ENCODE measurements around the gene TBC1D22A.

Gene TBC1D22A

DNA sequence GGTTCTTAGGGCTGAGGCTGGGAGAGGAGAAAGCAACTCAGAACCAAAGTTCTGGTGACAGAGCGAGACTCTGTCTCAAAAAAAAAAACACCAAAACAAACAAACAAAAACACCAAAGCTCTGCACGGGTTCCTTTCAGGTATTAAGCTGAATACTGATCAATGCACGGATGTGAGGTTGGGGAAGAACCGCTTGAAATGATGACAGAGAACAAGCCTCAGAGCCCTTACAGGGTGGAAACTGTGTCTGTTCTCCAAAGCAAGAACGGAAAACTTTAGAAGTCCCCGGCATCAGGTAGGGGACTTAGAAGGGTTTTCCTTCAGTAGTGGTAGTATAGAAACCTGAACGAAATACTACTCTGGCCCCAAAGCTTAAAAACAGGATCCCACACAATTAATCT lies 260.0 kb downstream of the TBC1D22A start:
- TF ChIP-seq, protein P1, sequence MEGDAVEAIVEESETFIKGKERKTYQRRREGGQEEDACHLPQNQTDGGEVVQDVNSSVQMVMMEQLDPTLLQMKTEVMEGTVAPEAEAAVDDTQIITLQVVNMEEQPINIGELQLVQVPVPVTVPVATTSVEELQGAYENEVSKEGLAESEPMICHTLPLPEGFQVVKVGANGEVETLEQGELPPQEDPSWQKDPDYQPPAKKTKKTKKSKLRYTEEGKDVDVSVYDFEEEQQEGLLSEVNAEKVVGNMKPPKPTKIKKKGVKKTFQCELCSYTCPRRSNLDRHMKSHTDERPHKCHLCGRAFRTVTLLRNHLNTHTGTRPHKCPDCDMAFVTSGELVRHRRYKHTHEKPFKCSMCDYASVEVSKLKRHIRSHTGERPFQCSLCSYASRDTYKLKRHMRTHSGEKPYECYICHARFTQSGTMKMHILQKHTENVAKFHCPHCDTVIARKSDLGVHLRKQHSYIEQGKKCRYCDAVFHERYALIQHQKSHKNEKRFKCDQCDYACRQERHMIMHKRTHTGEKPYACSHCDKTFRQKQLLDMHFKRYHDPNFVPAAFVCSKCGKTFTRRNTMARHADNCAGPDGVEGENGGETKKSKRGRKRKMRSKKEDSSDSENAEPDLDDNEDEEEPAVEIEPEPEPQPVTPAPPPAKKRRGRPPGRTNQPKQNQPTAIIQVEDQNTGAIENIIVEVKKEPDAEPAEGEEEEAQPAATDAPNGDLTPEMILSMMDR (IDR thresholded peaks at IDR 0.05; ENCODE audit: extremely low read depth, missing control alignments), result no peak
- DNase-seq (ENCODE audit: low spot score), result no peak

DNA sequence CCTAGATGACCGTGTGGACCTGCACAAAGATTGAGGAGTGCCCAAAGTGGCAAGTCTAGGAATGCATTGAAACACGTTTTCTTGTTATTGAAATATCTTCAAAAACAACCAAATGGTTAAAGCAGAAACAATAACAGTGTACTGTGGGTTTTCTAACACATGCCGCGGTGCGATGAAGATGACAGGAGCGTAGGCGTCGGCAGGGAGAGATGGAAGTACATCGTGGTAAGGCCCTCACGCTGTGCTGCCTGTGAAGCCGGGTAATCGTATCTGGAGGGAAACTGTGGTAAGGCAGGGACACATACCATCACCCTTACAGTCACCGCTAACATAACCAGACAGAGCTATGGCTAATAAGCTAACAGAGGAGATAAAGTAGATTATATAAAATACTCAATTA lies 261.4 kb downstream of the TBC1D22A start:
- DNase-seq (ENCODE audit: low spot score), result no peak
- TF ChIP-seq, protein P1 (IDR thresholded peaks at IDR 0.05; ENCODE audit: extremely low read depth, missing control alignments), result no peak

DNA sequence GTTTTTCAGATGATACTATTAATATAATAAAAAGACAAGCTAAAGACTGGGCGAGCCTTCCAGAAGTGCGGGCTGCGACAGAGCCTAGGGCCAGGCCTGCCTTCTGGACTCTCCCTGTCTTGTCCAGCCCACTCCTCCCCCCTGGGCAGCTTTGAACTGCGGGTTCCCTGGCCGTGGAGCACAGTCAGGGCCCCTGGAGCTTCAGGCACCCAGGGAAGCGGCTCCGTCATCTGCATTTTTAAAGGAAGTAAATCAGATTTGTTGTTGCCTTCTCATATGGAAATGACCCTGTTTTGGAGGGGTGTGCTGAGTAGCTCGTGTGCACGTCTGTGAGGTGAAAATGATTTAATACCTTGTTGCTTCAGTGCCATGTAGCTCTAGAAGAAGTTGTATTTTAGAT lies 265.3 kb downstream of the TBC1D22A start:
- no peak for DNase-seq (ENCODE audit: low spot score)
- TF ChIP-seq, protein P1 (IDR thresholded peaks at IDR 0.05; ENCODE audit: extremely low read depth, missing control alignments), result no peak

DNA sequence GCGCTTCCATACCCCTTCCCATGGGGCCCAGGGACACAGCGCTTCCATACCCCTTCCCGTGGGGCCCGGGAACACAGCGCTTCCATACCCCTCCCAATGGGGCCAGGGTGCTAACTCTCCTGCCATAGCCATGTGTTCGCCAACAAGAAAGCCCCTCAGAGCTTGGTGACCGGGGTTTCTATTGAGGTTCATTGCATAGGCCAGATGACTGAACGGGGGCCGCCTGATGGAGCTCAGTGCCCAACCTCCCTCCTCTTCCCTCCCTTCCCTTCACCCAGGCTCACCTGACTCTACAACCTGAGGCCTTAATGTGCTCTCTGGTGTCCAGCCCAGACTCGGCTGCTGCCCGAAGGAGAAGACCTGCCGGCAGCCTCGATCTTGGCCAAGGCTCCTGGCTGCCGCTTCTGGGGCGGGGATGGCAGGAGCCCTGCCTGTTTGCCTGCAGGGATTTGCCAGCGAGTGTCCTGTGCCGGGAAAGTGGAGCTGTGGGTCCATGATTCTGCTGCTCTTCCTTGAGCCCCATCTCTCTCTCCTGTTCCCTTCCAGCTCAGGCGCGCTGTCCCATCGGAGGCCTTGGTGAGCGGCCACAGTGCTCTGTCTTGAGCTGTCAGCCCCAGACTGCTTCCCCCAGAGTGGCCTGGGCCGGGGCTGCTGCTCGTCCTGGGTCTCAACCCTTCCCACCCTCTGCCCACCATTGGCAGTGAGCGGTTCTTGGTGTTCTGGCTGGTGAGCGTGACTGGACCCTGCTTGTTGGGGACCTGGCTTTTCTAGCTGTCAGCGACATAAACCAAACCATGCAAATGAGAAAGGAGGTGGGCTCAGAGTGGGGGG lies 267.0 kb downstream of the TBC1D22A start:
- TF ChIP-seq, protein P1 (IDR thresholded peaks at IDR 0.05; ENCODE audit: extremely low read depth, missing control alignments), result no peak
- DNase-seq (ENCODE audit: low spot score), result no peak

DNA sequence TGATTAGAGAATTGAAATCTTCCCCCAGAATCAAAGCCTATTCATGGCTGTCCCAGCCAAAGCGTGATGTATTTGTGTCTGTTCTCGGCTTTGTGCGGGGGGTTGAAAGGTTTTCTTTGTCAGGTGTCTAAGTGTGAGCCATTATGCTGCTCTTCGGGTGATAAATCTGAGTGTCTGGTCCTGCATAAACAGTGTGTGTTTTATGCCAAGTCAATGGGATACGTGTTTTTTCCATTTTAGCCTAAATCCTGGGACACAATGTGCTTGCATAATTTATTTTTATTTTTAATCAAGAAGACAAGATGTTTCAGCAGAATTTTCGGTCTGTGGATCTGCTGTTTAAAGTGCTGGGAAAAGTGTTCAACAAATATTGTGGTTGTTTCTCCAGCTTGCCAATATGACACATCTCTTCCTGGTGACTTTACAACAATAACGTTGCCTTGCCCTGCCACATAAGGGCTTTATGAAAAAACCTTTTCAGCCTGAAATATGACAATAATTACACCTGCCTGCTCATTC lies 267.8 kb downstream of the TBC1D22A start:
- DNase-seq (ENCODE audit: low spot score), result no peak
- TF ChIP-seq, protein P1 (IDR thresholded peaks at IDR 0.05; ENCODE audit: extremely low read depth, missing control alignments), result no peak

GRCh38 chr22:47030881-47031627 lies 268.6 kb downstream of the TBC1D22A start:
- no peak for DNase-seq (ENCODE audit: low spot score)
- TF ChIP-seq, protein P1 (IDR thresholded peaks at IDR 0.05; ENCODE audit: extremely low read depth, missing control alignments), result no peak

DNA sequence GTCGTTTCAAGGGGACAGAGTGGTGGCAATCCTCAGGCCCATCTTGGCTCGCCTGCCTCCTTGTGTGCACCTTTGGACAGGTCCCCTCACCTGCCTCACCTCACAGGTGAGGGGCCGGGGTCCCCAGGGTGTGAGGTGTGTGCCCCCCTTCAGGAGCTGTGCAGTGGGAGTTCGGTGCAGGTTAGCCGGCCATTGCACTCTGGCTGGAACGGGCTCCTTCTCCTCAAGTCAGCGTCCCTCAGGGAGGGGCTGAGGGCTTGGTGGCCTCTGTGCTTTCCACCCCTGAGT lies 269.1 kb downstream of the TBC1D22A start:
- TF ChIP-seq, protein P1 (IDR thresholded peaks at IDR 0.05; ENCODE audit: extremely low read depth, missing control alignments), result no peak
- no peak for DNase-seq (ENCODE audit: low spot score)
